Activated CD4-positive, alpha-beta memory T cell treated with anti-CD3 and anti-CD28 coated beads, Interleukin-2, amount 10 ng/mL, durations not matched to agents 7 days and 5 days (primary cell): ENCODE measurements around the gene TOX3. TPM values are rescaled to one million over a fixed set of nuclear protein-coding genes. Genes with fewer than 3 reads are reported as not detected.

Experiments
- CTCF ChIA-PET: fragments of 350-600 bp; sonication (Branson Sonifier 250); formaldehyde crosslinking; loops from one replicate; lab custom pipeline; 2021; ENCODE audit warnings: antibody characterized with exemption, inconsistent platforms; lab: Charles Lee
- POLR2A ChIA-PET: fragments of 350-600 bp; sonication (Branson Sonifier 250); formaldehyde crosslinking; loops from one replicate; lab custom pipeline; 2021; ENCODE audit warnings: antibody characterized with exemption; lab: Charles Lee
- DNase-seq: peaks from one replicate; pipeline ENCODE4 v3.0.0-alpha.2; 2020
- H3K27ac Mint-ChIP-seq: one replicate; pipeline ENCODE4 v1.8.0; 2021; ENCODE audit warnings: mild to moderate bottlenecking, mixed read lengths
- H3K27me3 Mint-ChIP-seq: one replicate; pipeline ENCODE4 v1.8.0; 2021; ENCODE audit warnings: mixed read lengths
- H3K36me3 Mint-ChIP-seq: one replicate; pipeline ENCODE4 v1.8.0; 2021; ENCODE audit warnings: low read depth, mixed read lengths
- H3K4me1 Mint-ChIP-seq: one replicate; pipeline ENCODE4 v1.8.0; 2021; ENCODE audit warnings: mixed read lengths
- H3K4me3 Mint-ChIP-seq: one replicate; pipeline ENCODE4 v1.8.0; 2021; ENCODE audit warnings: mild to moderate bottlenecking, mixed read lengths
- H3K9me3 Mint-ChIP-seq: one replicate; pipeline ENCODE4 v1.8.0; 2021; ENCODE audit warnings: mixed read lengths
- total RNA-seq, 2 experiments: library from RNA; stranded (reverse); gene quantifications; one replicate each; pipeline ENCODE4 v1.2.3, GENCODE V29; 2021

Gene TOX3
- total RNA-seq, 2 experiments from 2014 or later: not detected

DNA sequence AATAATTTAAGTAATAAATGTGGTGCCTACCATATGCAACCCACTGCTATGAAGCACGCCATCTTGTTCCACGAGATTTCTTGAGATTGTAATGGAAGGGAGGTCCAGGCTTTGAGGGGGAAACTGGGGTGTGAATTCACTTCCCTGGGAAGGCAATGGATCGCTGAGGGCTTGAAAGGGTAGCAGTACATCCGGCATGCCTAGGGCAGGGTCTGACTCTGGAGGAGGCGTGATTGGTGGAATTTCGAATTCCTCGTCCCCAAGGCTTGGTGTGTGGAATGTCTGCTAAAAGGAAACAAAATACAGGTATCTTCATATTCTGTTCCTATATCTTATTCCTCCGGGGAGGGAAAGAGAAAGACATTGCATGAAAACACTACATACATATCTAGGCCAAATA, 83.0 kb downstream of the TOX3 start:
- ChIA-PET CTCF (no interaction called here), POLR2A (no interaction called here)
- DNase-seq: no peak
- Mint-ChIP-seq H3K36me3 (no peaks in the 10 kb centered on the region), H3K4me1 (no peaks in the 10 kb centered on the region), H3K27ac (no peak overlapping the region), H3K9me3 (no peaks in the 10 kb centered on the region), H3K4me3 (no peak overlapping the region), H3K27me3 (no peaks in the 10 kb centered on the region)

DNA sequence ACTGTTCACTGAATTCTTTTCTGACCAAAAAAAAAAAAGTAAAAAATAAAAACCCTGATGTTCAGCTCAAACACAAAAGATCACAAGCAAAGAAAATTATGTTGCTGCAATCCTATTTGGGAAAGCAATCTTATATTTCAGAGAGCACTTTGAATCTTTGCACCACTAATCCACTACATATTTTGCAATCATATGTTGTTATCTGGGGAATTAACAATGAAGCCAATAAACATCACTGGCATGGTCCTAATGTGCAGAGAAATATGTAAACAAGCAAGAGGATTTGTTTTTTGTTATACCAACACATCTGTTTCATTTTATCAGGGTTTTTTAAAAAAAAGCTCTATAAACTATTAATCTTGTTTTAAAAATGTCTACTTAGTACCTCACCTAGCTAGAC, 84.1 kb downstream of the TOX3 start:
- Mint-ChIP-seq H3K4me1 (no peaks in the 10 kb centered on the region), H3K9me3 (no peaks in the 10 kb centered on the region), H3K4me3 (no peak overlapping the region), H3K36me3 (no peaks in the 10 kb centered on the region), H3K27me3 (no peaks in the 10 kb centered on the region), H3K27ac (no peak overlapping the region)
- ChIA-PET CTCF (no interaction called here), POLR2A (no interaction called here)
- DNase-seq: no peak

DNA sequence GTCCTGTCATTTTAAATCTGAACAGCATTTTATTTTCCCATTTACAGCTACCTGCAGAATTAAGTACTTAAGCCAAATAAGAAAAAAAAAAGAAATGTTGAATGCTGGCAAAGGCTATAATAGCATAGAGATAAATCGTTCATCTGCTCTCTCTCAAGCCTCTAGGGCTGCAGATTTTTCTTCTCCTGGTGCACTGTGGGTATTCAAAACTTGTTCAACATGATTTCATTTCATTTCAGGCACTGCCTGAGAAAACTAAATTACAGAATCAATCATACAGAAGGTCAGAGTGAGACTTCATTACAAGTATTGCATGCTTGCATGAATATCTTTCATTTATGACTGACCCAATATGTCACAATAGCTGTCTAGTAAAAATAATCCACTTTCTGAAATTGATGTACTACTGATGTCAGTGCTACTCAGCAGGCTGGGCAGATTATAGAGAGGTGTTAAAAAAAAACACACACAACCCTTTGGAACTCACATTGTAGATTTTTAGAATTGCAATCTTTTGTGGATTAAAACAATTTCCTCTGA, 86.2 kb downstream of the TOX3 start:
- no peak for DNase-seq
- H3K27me3 Mint-ChIP-seq: no peaks in the 10 kb centered on the region
- POLR2A ChIA-PET: no interaction called here

GRCh38 chr16:52456368-52456767, 90.6 kb downstream of the TOX3 start:
- H3K36me3 Mint-ChIP-seq: no peaks in the 10 kb centered on the region
- DNase-seq: no peak
- H3K27ac Mint-ChIP-seq: no peak overlapping the region
- H3K4me1 Mint-ChIP-seq: no peaks in the 10 kb centered on the region
- peaks cover 8% of the 10 kb centered on the region for H3K9me3 Mint-ChIP-seq
- no peak overlapping the region for H3K4me3 Mint-ChIP-seq
- CTCF ChIA-PET: no interaction called here
- POLR2A ChIA-PET: no interaction called here
- no peaks in the 10 kb centered on the region for H3K27me3 Mint-ChIP-seq

More for the DNA sequence above, 86.2 kb downstream of the TOX3 start:
- Mint-ChIP-seq H3K27ac (no peak overlapping the region), H3K4me1 (no peaks in the 10 kb centered on the region), H3K36me3 (no peaks in the 10 kb centered on the region), H3K4me3 (no peak overlapping the region), H3K9me3 (no peaks in the 10 kb centered on the region)
- CTCF ChIA-PET: no interaction called here

DNA sequence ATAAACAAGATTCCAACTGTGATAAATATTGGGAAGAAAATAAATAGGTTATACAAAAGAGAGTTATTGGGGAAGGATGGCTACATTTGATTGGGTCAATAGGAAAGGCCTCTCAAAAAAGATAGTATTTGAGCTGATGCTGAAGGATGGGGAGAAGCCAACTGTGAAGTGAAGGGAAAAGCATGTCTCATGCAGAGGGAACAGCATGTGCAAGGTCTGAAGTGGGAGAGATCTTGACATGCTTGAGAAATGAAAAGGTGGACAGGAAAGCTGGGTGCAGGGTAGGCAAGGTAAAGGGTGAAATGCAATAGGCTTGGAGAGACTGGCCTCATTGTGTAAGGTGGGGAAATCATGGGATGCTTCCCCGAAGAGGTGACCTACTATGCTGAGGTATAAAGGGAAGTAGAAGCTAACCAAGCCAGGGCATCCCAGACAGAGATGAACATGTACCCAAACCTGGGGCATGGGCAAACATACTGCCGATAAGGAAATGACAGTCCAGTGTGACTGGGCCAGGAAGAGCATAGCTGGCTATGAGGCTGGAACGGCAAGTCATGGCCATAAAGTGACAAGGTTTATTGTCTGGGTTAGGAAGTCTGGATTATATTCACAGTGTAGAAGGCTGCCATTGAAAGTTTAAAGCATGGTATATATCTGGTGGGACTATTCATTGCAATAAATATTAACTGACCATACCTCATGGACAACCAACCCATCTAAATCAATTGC, 91.2 kb downstream of the TOX3 start:
- DNase-seq: no peak
- Mint-ChIP-seq H3K36me3 (no peaks in the 10 kb centered on the region), H3K4me1 (no peaks in the 10 kb centered on the region), H3K27me3 (no peaks in the 10 kb centered on the region), H3K9me3 (peaks cover 8% of the 10 kb centered on the region), H3K4me3 (no peak overlapping the region), H3K27ac (no peak overlapping the region)
- POLR2A ChIA-PET: interaction anchor here (0.6 kb wide), 1 partner anchor 11 kb away, joined by 3 read pairs; no protein-coding TSS in a partner anchor
- CTCF ChIA-PET: no interaction called here

DNA sequence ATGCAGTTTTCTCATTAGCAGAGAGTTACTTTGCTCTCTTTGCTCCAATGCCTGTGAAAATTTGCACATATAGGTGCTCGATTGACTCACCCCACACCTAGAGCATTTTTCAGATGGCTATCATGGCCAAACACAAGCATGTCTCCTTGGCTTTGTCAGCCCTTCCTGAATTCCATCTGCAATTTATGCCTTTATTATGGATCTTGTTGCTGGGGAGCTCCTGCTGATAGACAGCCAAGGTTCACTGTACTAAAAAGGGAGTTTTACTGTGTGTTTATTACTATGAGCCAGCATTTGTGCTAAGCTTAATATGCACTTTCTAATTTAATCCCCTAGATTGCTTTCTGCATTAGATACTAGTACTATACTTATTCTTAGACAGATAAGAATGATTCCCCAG, 93.3 kb downstream of the TOX3 start:
- POLR2A ChIA-PET: no interaction called here
- no peak overlapping the region for H3K4me3 Mint-ChIP-seq
- H3K27me3 Mint-ChIP-seq: no peaks in the 10 kb centered on the region
- no peaks in the 10 kb centered on the region for H3K4me1 Mint-ChIP-seq
- CTCF ChIA-PET: no interaction called here
- no peak for DNase-seq
- H3K27ac Mint-ChIP-seq: no peak overlapping the region
- peaks cover 8% of the 10 kb centered on the region for H3K9me3 Mint-ChIP-seq
- no peaks in the 10 kb centered on the region for H3K36me3 Mint-ChIP-seq

- H3K9me3 Mint-ChIP-seq: peaks cover 8% of the 10 kb centered on the region
These were observed 94.9 kb downstream of the TOX3 start for GRCh38 chr16:52451971-52452421.

GRCh38 chr16:52450916-52451315, 96.0 kb downstream of the TOX3 start:
- no peak for DNase-seq
- POLR2A ChIA-PET: no interaction called here
- no peak overlapping the region for H3K27ac Mint-ChIP-seq
- H3K27me3 Mint-ChIP-seq: no peaks in the 10 kb centered on the region
- H3K4me3 Mint-ChIP-seq: no peak overlapping the region
- CTCF ChIA-PET: no interaction called here
- no peaks in the 10 kb centered on the region for H3K36me3 Mint-ChIP-seq
- no peaks in the 10 kb centered on the region for H3K4me1 Mint-ChIP-seq
- peaks cover 8% of the 10 kb centered on the region for H3K9me3 Mint-ChIP-seq

More at GRCh38 chr16:52451971-52452421, 94.9 kb downstream of the TOX3 start:
- H3K36me3 Mint-ChIP-seq: no peaks in the 10 kb centered on the region
- no peaks in the 10 kb centered on the region for H3K27me3 Mint-ChIP-seq
- no peak overlapping the region for H3K4me3 Mint-ChIP-seq
- ChIA-PET CTCF (no interaction called here), POLR2A (no interaction called here)
- H3K4me1 Mint-ChIP-seq: no peaks in the 10 kb centered on the region
- no peak for DNase-seq
- no peak overlapping the region for H3K27ac Mint-ChIP-seq

- Mint-ChIP-seq H3K4me1 (no peaks in the 10 kb centered on the region), H3K9me3 (peaks cover 3% of the 10 kb centered on the region), H3K27ac (no peak overlapping the region), H3K27me3 (no peaks in the 10 kb centered on the region), H3K4me3 (no peak overlapping the region), H3K36me3 (no peaks in the 10 kb centered on the region)
- POLR2A ChIA-PET: no interaction called here
- DNase-seq: no peak
- CTCF ChIA-PET: no interaction called here
These were observed 96.7 kb downstream of the TOX3 start for GRCh38 chr16:52450241-52450640.

DNA sequence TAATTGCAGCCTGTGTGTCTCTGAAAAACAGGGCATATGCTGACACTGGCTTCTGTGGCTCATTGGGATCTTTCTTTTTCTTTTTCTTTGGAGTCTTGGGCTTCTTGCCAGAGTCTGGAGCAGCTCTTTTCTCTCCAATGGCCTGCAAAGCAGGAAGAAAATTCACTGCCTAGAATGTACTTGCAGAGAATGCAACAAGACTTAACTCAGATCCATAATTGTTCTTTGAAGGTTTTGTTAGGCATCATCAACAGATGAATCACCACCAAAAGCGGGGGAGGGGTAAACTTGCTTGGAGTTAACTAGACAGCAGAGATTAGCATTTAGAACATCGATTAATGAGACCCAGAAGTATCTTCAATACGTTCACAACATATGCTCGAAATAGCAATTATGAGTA, 100.9 kb downstream of the TOX3 start:
- H3K9me3 Mint-ChIP-seq: peaks cover 3% of the 10 kb centered on the region
- no peaks in the 10 kb centered on the region for H3K4me1 Mint-ChIP-seq
- no peak for DNase-seq
- no peak overlapping the region for H3K27ac Mint-ChIP-seq
- H3K4me3 Mint-ChIP-seq: no peak overlapping the region
- H3K36me3 Mint-ChIP-seq: no peaks in the 10 kb centered on the region
- no peaks in the 10 kb centered on the region for H3K27me3 Mint-ChIP-seq
- POLR2A ChIA-PET: no interaction called here
- CTCF ChIA-PET: no interaction called here

DNA sequence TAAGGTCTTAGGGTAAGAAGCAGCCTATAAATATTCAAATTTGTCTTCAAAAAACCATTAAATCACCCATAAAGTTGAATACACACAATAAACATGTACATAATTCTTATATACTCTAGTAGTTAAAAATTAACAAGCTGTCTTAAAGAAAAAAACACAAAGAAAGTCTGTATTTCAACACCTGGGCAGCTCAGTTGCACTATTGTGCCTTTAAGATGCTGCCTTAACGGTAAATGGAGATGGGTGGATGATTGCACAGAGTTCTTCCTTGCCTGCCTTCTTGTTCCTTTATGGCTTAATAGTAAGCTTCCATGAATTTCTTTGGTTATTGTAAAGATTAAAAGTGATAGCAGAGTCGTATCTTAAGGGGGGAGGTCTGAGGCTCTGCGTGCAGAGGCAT, 105.1 kb downstream of the TOX3 start:
- Mint-ChIP-seq H3K36me3 (no peaks in the 10 kb centered on the region), H3K4me3 (no peak overlapping the region), H3K4me1 (no peaks in the 10 kb centered on the region), H3K27ac (no peak overlapping the region), H3K27me3 (no peaks in the 10 kb centered on the region), H3K9me3 (peaks cover 11% of the 10 kb centered on the region)
- ChIA-PET POLR2A (no interaction called here), CTCF (no interaction called here)
- no peak for DNase-seq

- CTCF ChIA-PET: no interaction called here
- Mint-ChIP-seq H3K27ac (no peak overlapping the region), H3K36me3 (no peaks in the 10 kb centered on the region)
These were observed 106.7 kb downstream of the TOX3 start for GRCh38 chr16:52440248-52440647.

GRCh38 chr16:52439750-52440149, 107.2 kb downstream of the TOX3 start:
- POLR2A ChIA-PET: no interaction called here
- no peak overlapping the region for H3K27ac Mint-ChIP-seq

More at GRCh38 chr16:52440248-52440647, 106.7 kb downstream of the TOX3 start:
- POLR2A ChIA-PET: no interaction called here
- H3K4me1 Mint-ChIP-seq: no peaks in the 10 kb centered on the region
- H3K27me3 Mint-ChIP-seq: no peaks in the 10 kb centered on the region
- no peak overlapping the region for H3K4me3 Mint-ChIP-seq
- DNase-seq: no peak
- H3K9me3 Mint-ChIP-seq: peaks cover 15% of the 10 kb centered on the region

DNA sequence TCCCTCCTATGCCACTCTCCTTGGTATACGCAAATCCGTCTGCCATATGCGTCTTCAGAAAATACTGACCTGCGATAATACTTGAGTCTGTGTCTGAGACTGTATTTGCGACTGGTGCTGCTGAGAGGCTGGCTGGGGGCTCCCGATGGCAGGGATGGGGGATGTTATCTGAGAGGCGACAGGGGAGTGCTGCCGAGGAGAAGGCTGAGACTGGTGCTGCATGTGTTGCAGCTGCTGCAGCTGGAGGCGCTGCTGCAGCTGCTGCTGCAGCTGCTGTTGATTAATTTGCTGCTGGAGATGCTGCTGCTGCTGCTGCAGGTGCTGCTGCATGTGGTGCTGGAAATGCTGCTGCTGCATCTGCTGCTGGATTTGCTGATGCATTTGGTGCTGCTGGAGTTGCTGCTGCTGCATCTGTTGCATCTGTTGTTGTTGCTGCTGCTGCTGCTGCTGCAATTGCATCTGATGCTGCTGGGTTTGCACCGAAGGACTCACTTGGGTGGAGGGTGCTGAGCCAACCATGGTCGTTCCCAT, 107.7 kb downstream of the TOX3 start:
- ChIA-PET CTCF (no interaction called here), POLR2A (no interaction called here)
- Mint-ChIP-seq H3K4me3 (no peak overlapping the region), H3K27me3 (no peaks in the 10 kb centered on the region), H3K9me3 (peaks cover 16% of the 10 kb centered on the region), H3K36me3 (no peaks in the 10 kb centered on the region), H3K27ac (no peak overlapping the region), H3K4me1 (no peaks in the 10 kb centered on the region)
- DNase-seq: no peak

More at GRCh38 chr16:52439750-52440149, 107.2 kb downstream of the TOX3 start:
- Mint-ChIP-seq H3K27me3 (no peaks in the 10 kb centered on the region), H3K9me3 (peaks cover 16% of the 10 kb centered on the region), H3K4me3 (no peak overlapping the region), H3K36me3 (no peaks in the 10 kb centered on the region), H3K4me1 (no peaks in the 10 kb centered on the region)
- no peak for DNase-seq
- CTCF ChIA-PET: no interaction called here
